Subcutaneous abdominal adipose tissue (tissue), 5 donors: ENCODE results near the gene ACTN1.

ENCODE experiments used
- H3K27ac ChIP-seq: one replicate; pipeline ENCODE4 v1.7.0; 2013; ENCODE audit warnings: low read depth, mild to moderate bottlenecking, inconsistent platforms, low read length, moderate library complexity
- H3K27me3 ChIP-seq, 5 donors: one replicate each; pipeline ENCODE4 v1.7.0; 2013; ENCODE audit warnings: low read length in 5 of 5, inconsistent platforms in 1 of 5; ENCODE audit not compliant: control insufficient read depth in 5 of 5, insufficient read depth in 4 of 5
- H3K36me3 ChIP-seq, 5 donors: one replicate each; pipeline ENCODE4 v1.7.0; 2013; ENCODE audit warnings: low read length in 5 of 5; ENCODE audit not compliant: control insufficient read depth in 5 of 5, insufficient read depth in 5 of 5
- H3K4me1 ChIP-seq, 5 donors: one replicate each; pipeline ENCODE4 v1.7.0; 2013; ENCODE audit warnings: low read length in 5 of 5, mild to moderate bottlenecking in 3 of 5, moderate library complexity in 1 of 5; ENCODE audit not compliant: control insufficient read depth in 5 of 5, insufficient read depth in 5 of 5
- H3K4me3 ChIP-seq, 5 donors: one replicate each; pipeline ENCODE4 v1.7.0; 2013; ENCODE audit warnings: low read length in 5 of 5, low read depth in 1 of 5
- H3K9ac ChIP-seq, 5 donors: one replicate each; pipeline ENCODE4 v1.7.0; 2013; ENCODE audit warnings: low read length in 5 of 5, mild to moderate bottlenecking in 4 of 5, moderate library complexity in 3 of 5
- H3K9me3 ChIP-seq, 5 donors: one replicate each; pipeline ENCODE4 v1.7.0; 2013; ENCODE audit warnings: low read length in 5 of 5; ENCODE audit not compliant: control insufficient read depth in 5 of 5
- donor health status: healthy.
- donor health status: healthy.
- donor health status: healthy.
- donor health status: healthy.
- donor health status: healthy.

The ACTN1 gene

GRCh38 chr14:68939181-68939892, 39.8 kb downstream of the ACTN1 start:
- no peak overlapping the region for H3K4me3 ChIP-seq

GRCh38 chr14:68938271-68939150, 40.6 kb downstream of the ACTN1 start:
- Histone ChIP-seq H3K36me3 (no peaks in the 10 kb centered on the region), H3K4me3 (no peak overlapping the region), H3K9ac (peak overlapping the region in 4 of 5 donors; percentile 34 to 64 (median 59)), H3K27me3 (no peaks in the 10 kb centered on the region), H3K4me1 (peaks cover 3 to 72% (median 68%) of the 10 kb centered on the region in 5 donors), H3K27ac (peak overlapping the region; percentile 85), H3K9me3 (no peaks in the 10 kb centered on the region)

More at GRCh38 chr14:68939181-68939892, 39.8 kb downstream of the ACTN1 start:
- Histone ChIP-seq H3K36me3 (no peaks in the 10 kb centered on the region), H3K27ac (peak overlapping the region; percentile 85), H3K27me3 (no peaks in the 10 kb centered on the region), H3K4me1 (peaks cover 3 to 81% (median 75%) of the 10 kb centered on the region in 5 donors), H3K9ac (peak overlapping the region in 4 of 5 donors; percentile 34 to 64 (median 59)), H3K9me3 (no peaks in the 10 kb centered on the region)

GRCh38 chr14:68937471-68938270, 41.4 kb downstream of the ACTN1 start:
- Histone ChIP-seq H3K9ac (peak overlapping the region in 3 of 5 donors; percentile 17 to 64 (median 35)), H3K36me3 (no peaks in the 10 kb centered on the region), H3K4me1 (peaks cover 3 to 65% (median 61%) of the 10 kb centered on the region in 5 donors), H3K27me3 (no peaks in the 10 kb centered on the region), H3K9me3 (no peaks in the 10 kb centered on the region), H3K27ac (peak overlapping the region; percentile 85), H3K4me3 (no peak overlapping the region)

GRCh38 chr14:68936980-68937379, 42.1 kb downstream of the ACTN1 start:
- Histone ChIP-seq H3K27me3 (no peaks in the 10 kb centered on the region), H3K9ac (no peak overlapping the region), H3K9me3 (no peaks in the 10 kb centered on the region), H3K4me1 (peaks cover 3 to 58% (median 54%) of the 10 kb centered on the region in 5 donors), H3K4me3 (no peak overlapping the region), H3K36me3 (no peaks in the 10 kb centered on the region), H3K27ac (peak overlapping the region; percentile 11)

GRCh38 chr14:68936476-68936875, 42.6 kb downstream of the ACTN1 start:
- H3K9ac ChIP-seq = peak overlapping the region in 1 of 5 donors; percentile 22
- H3K36me3 ChIP-seq = no peaks in the 10 kb centered on the region
- H3K4me1 ChIP-seq = peaks cover 3 to 53% (median 49%) of the 10 kb centered on the region in 5 donors
- no peak overlapping the region for H3K4me3 ChIP-seq
- H3K9me3 ChIP-seq = no peaks in the 10 kb centered on the region
- H3K27ac ChIP-seq = peak overlapping the region; percentile 11
- no peaks in the 10 kb centered on the region for H3K27me3 ChIP-seq

GRCh38 chr14:68935761-68936214, 43.3 kb downstream of the ACTN1 start:
- Histone ChIP-seq H3K9ac (peak overlapping the region in 1 of 5 donors; percentile 22), H3K27ac (peak overlapping the region; percentile 11), H3K27me3 (no peaks in the 10 kb centered on the region), H3K4me1 (peaks cover 3 to 53% (median 47%) of the 10 kb centered on the region in 5 donors), H3K36me3 (no peaks in the 10 kb centered on the region), H3K4me3 (no peak overlapping the region), H3K9me3 (no peaks in the 10 kb centered on the region)

- Histone ChIP-seq H3K4me1 (peaks cover 0 to 41% (median 33%) of the 10 kb centered on the region in 5 donors), H3K9ac (no peak overlapping the region), H3K9me3 (no peaks in the 10 kb centered on the region), H3K36me3 (no peaks in the 10 kb centered on the region), H3K27me3 (no peaks in the 10 kb centered on the region), H3K4me3 (no peak overlapping the region), H3K27ac (no peak overlapping the region)
Measured at GRCh38 chr14:68934066-68934465, 45.0 kb downstream of the ACTN1 start.

- Histone ChIP-seq H3K27me3 (no peaks in the 10 kb centered on the region), H3K27ac (no peak overlapping the region), H3K4me1 (peaks cover 0 to 34% (median 19%) of the 10 kb centered on the region in 5 donors), H3K4me3 (no peak overlapping the region), H3K36me3 (no peaks in the 10 kb centered on the region), H3K9me3 (no peaks in the 10 kb centered on the region), H3K9ac (no peak overlapping the region)
Measured at GRCh38 chr14:68932686-68933085, 46.4 kb downstream of the ACTN1 start.

GRCh38 chr14:68932231-68932630, 46.9 kb downstream of the ACTN1 start:
- Histone ChIP-seq H3K4me1 (peaks cover 0 to 29% (median 15%) of the 10 kb centered on the region in 5 donors), H3K27me3 (no peaks in the 10 kb centered on the region), H3K27ac (no peak overlapping the region), H3K36me3 (no peaks in the 10 kb centered on the region), H3K9ac (no peak overlapping the region), H3K9me3 (no peaks in the 10 kb centered on the region), H3K4me3 (no peak overlapping the region)
